Measurements from ENCODE around the gene ATP11B.

- TF ChIP-seq CTCF (conservative IDR thresholded peaks at IDR 0.05; ENCODE audit: low read depth, low read length) (no peak), EZH2 (IDR thresholded peaks at IDR 0.05; ENCODE audit: borderline replicate concordance, low read depth, low read length, poor library complexity, severe bottlenecking) (no peak)
Observed at GRCh38 chr3:182755712-182756111, 37.6 kb upstream of the ATP11B start.

Measured in A673 (cell line).